Measurements from ENCODE around the gene PLCB3. TPM values are rescaled to one million over a fixed set of nuclear protein-coding genes. Genes with fewer than 3 reads are reported as not detected.

Gene PLCB3
- total and polyA plus RNA-seq, 2 of the 13 experiments (the other 11 are each of a cell fraction or from before 2014, with no cell fraction given) = 7.5 to 13.8 TPM

- no peak for TF ChIP-seq TEF (CRISPR knock-in tag; IDR thresholded peaks at IDR 0.05)
- TF ChIP-seq DRAP1 (CRISPR knock-in tag; IDR thresholded peaks at IDR 0.05) = peak; percentile 67; the same call in 1 of the 2 replicates
- no peak for TF ChIP-seq AGO1 (IDR thresholded peaks at IDR 0.05; ENCODE audit: low read depth, low read length, poor library complexity, severe bottlenecking)
- no peak for TF ChIP-seq NR3C1 (CRISPR knock-in tag; IDR thresholded peaks at IDR 0.05)
- TF ChIP-seq ZGPAT (CRISPR knock-in tag; IDR thresholded peaks at IDR 0.05) = peak; percentile 63; the same call in 1 of the 2 replicates
- peak; percentile 56; the same call in 1 of the 2 replicates for TF ChIP-seq ESRRA (CRISPR knock-in tag; IDR thresholded peaks at IDR 0.05; ENCODE audit: low read depth)
- TF ChIP-seq ZNF530 (CRISPR knock-in tag; IDR thresholded peaks at IDR 0.05; ENCODE audit: low read depth) = no peak
- peak in 1 of 2 experiments; percentile 71; a peak in 2 of 4 replicates for TF ChIP-seq KLF16 (CRISPR knock-in tag; IDR thresholded peaks at IDR 0.05)
- TF ChIP-seq GABPA (IDR thresholded peaks at IDR 0.05; ENCODE audit: low read depth, low read length) = no peak
- peak; percentile 90 for TF ChIP-seq GABPA (CRISPR knock-in tag; IDR thresholded peaks at IDR 0.05; ENCODE audit: low read depth)
- TF ChIP-seq GTF3A (CRISPR knock-in tag; conservative IDR thresholded peaks at IDR 0.05) = no peak; the same call in 1 of the 2 replicates
- peak; percentile 19 for TF ChIP-seq SKI (IDR thresholded peaks at IDR 0.05; ENCODE audit: partially characterized antibody)
- peak; percentile 17; the same call in 1 of the 2 replicates for TF ChIP-seq ARID5B (CRISPR knock-in tag; IDR thresholded peaks at IDR 0.05)
- peak; percentile 22 for TF ChIP-seq ZNF800 (CRISPR knock-in tag; IDR thresholded peaks at IDR 0.05)
- peak; percentile 81; the same call in 1 of the 3 replicates for TF ChIP-seq MXI1 (IDR thresholded peaks at IDR 0.05; ENCODE audit: borderline replicate concordance, low read depth, low read length)
- TF ChIP-seq ZBTB49 (CRISPR knock-in tag; IDR thresholded peaks at IDR 0.05; ENCODE audit: borderline replicate concordance) = no peak
- TF ChIP-seq RELA (CRISPR knock-in tag; IDR thresholded peaks at IDR 0.05) = 0 out of 2 replicates have a peak, but pooled peaks have one; percentile 46
Measured at GRCh38 chr11:64225608-64226506, 25.5 kb upstream of the PLCB3 start, which contains the start of the genes NUDT22 and TRPT1 (continued).
